Liver (tissue), 9 donors: ENCODE measurements around the gene AKNA. TPM values are rescaled to one million over a fixed set of nuclear protein-coding genes. Genes with fewer than 3 reads are reported as not detected.

Experiments used
- DNase-seq: peaks from one replicate; pipeline ENCODE4 v3.0.0-alpha.2; 2017; ENCODE audit warnings: low spot score
- H3K27ac ChIP-seq, 2 donors: one replicate each; pipeline ENCODE4 v1.7.0; 2013; ENCODE audit warnings: inconsistent platforms in 2 of 2, low read length in 2 of 2, control low read depth in 1 of 2, low read depth in 1 of 2, mild to moderate bottlenecking in 1 of 2
- H3K27me3 ChIP-seq, 4 donors: one replicate each; pipeline versions ENCODE4 v1.6.1 to v1.7.0; 2013; ENCODE audit warnings: low read length in 3 of 4, inconsistent platforms in 1 of 4, mild to moderate bottlenecking in 1 of 4, moderate library complexity in 1 of 4; ENCODE audit not compliant: control insufficient read depth in 4 of 4, insufficient read depth in 4 of 4
- H3K36me3 ChIP-seq, 4 donors: one replicate each; pipeline versions ENCODE4 v1.6.1 to v1.7.0; 2013; ENCODE audit warnings: low read length in 3 of 4, mild to moderate bottlenecking in 3 of 4, low read depth in 1 of 4, moderate library complexity in 1 of 4; ENCODE audit not compliant: control insufficient read depth in 4 of 4, insufficient read depth in 3 of 4
- H3K4me1 ChIP-seq, 4 donors: one replicate each; pipeline versions ENCODE4 v1.6.1 to v1.7.0; 2013; ENCODE audit warnings: low read length in 3 of 4, mild to moderate bottlenecking in 3 of 4, moderate library complexity in 1 of 4; ENCODE audit not compliant: control insufficient read depth in 4 of 4, insufficient read depth in 4 of 4
- H3K4me3 ChIP-seq, 3 donors: one replicate each; pipeline versions ENCODE4 v1.6.1 to v1.7.0; 2013; ENCODE audit warnings: low read length in 3 of 3, control low read depth in 1 of 3, low read depth in 1 of 3, mild to moderate bottlenecking in 1 of 3
- H3K9ac ChIP-seq, 2 donors: one replicate each; pipeline ENCODE4 v1.7.0; 2013; ENCODE audit warnings: low read length in 2 of 2, mild to moderate bottlenecking in 2 of 2, moderate library complexity in 2 of 2, control low read depth in 1 of 2, low read depth in 1 of 2
- H3K9me3 ChIP-seq, 4 donors: one replicate each; pipeline versions ENCODE4 v1.6.1 to v1.7.0; 2013; ENCODE audit warnings: low read length in 3 of 4; ENCODE audit not compliant: control insufficient read depth in 4 of 4
- ATF3 ChIP-seq: IDR thresholded peaks from 2 replicates; pipeline ENCODE4 v1.6.1; 2016; ENCODE audit warnings: antibody characterized with exemption
- FOXA2 ChIP-seq: IDR thresholded peaks from 2 replicates; pipeline ENCODE4 v1.6.1; 2016; ENCODE audit warnings: antibody characterized with exemption
- GABPA ChIP-seq, 2 donors: IDR thresholded peaks in 1 of 2; conservative IDR thresholded peaks in 1 of 2; 2 replicates each; pipeline ENCODE4 v1.6.1; 2016; ENCODE audit warnings: antibody characterized with exemption in 2 of 2, mild to moderate bottlenecking in 1 of 2, moderate library complexity in 1 of 2
- HNF4A ChIP-seq, 2 donors: conservative IDR thresholded peaks; 2 replicates each; pipeline ENCODE4 v1.6.1; 2016; ENCODE audit warnings: antibody characterized with exemption in 2 of 2, mild to moderate bottlenecking in 2 of 2
- HNF4G ChIP-seq: IDR thresholded peaks from 2 replicates; pipeline ENCODE4 v1.6.1; 2016; ENCODE audit warnings: antibody characterized with exemption
- JUND ChIP-seq, 2 donors: IDR thresholded peaks; 2 replicates each; pipeline ENCODE4 v1.6.1; 2016; ENCODE audit warnings: antibody characterized with exemption in 2 of 2
- MAX ChIP-seq: IDR thresholded peaks from 2 replicates; pipeline ENCODE4 v1.6.1; 2016; ENCODE audit warnings: antibody characterized with exemption
- NR2F2 ChIP-seq: IDR thresholded peaks from 2 replicates; pipeline ENCODE4 v1.6.1; 2016; ENCODE audit warnings: antibody characterized with exemption
- RAD21 ChIP-seq, 2 donors: IDR thresholded peaks; 2 replicates each; pipeline ENCODE4 v1.6.1; 2016; ENCODE audit warnings: antibody characterized with exemption in 2 of 2, mild to moderate bottlenecking in 2 of 2
- REST ChIP-seq: IDR thresholded peaks from 2 replicates; pipeline ENCODE4 v1.6.1; 2016; ENCODE audit warnings: antibody characterized with exemption, mild to moderate bottlenecking
- RXRA ChIP-seq, 2 donors: IDR thresholded peaks; 2 replicates each; pipeline ENCODE4 v1.6.1; 2017 to 2018; ENCODE audit warnings: antibody characterized with exemption in 2 of 2, mild to moderate bottlenecking in 1 of 2
- SP1 ChIP-seq: IDR thresholded peaks from 2 replicates; pipeline ENCODE4 v1.6.1; 2018; ENCODE audit warnings: antibody characterized with exemption, mild to moderate bottlenecking
- TAF1 ChIP-seq: conservative IDR thresholded peaks from 2 replicates; pipeline ENCODE4 v1.6.1; 2016; ENCODE audit warnings: antibody characterized with exemption, mild to moderate bottlenecking
- YY1 ChIP-seq: IDR thresholded peaks from 2 replicates; pipeline ENCODE4 v1.6.1; 2016; ENCODE audit warnings: antibody characterized with exemption, mild to moderate bottlenecking
- ZBTB33 ChIP-seq: IDR thresholded peaks from 2 replicates; pipeline ENCODE4 v1.6.1; 2016; ENCODE audit warnings: antibody characterized with exemption
- WGBS: extraction: QIAGEN DNeasy Blood & Tissue Kit; methylation state at CpG from one replicate; pipeline ENCODE4 v1.1.7; 2013; 5-methylcytosine and 5-hydroxymethylcytosine counted together
- polyA plus RNA-seq, 2 donors: library from polyadenylated mRNA; stranded (reverse) in 1 of 2; unstranded in 1 of 2; fragments of 200-250 nt in 1 of 2; fragments of >200 nt in 1 of 2; fragmentation: Nextera tagmentation in 1 of 2; extraction: Ambion mirVana in 1 of 2; gene quantifications; one replicate each; pipeline versions ENCODE4 v1.2.1 to v1.2.3, GENCODE V29; 2013 to 2015
- total RNA-seq, 2 donors: library from RNA; depleted of rRNA; stranded (reverse); fragments of >200 nt; gene quantifications; one replicate each; pipeline ENCODE4 v1.2.3, GENCODE V29; 2014
- donor health status: healthy.
- donor health status: healthy.
- donor health status: healthy.
- donor health status: healthy.
- donor health status: healthy.

Gene AKNA
- total and polyA plus RNA-seq, 4 donors, result 4.2 to 31.7 (median 6.9) TPM

- H3K4me3 ChIP-seq, result no peak overlapping the region
- H3K9me3 ChIP-seq, result no peaks in the 10 kb centered on the region
- 82% methylated on average over 7 of the region's 7 CpGs for WGBS
- no peak overlapping the region for H3K27ac ChIP-seq
- H3K27me3 ChIP-seq, result no peaks in the 10 kb centered on the region
- peaks cover 2 to 19% (median 11%) of the 10 kb centered on the region in 4 donors for H3K4me1 ChIP-seq
- no peak overlapping the region for H3K9ac ChIP-seq
- DNase-seq, result no peak
- H3K36me3 ChIP-seq, result no peaks in the 10 kb centered on the region
- TF ChIP-seq FOXA2, result no peak
- TF ChIP-seq REST, result no peak
- no peak for TF ChIP-seq RAD21 (IDR thresholded peaks at IDR 0.05)
- no peak for TF ChIP-seq SP1
These were observed 13.6 kb upstream of the AKNA start for GRCh38 chr9:114401344-114401743.

GRCh38 chr9:114400772-114401171 lies 13.0 kb upstream of the AKNA start:
- no peak overlapping the region for H3K9ac ChIP-seq
- H3K4me3 ChIP-seq, result no peak overlapping the region
- H3K27ac ChIP-seq, result no peak overlapping the region
- no peak for DNase-seq
- TF ChIP-seq REST, result no peak
- TF ChIP-seq HNF4A (conservative IDR thresholded peaks at IDR 0.05), result no peak
- no peak for TF ChIP-seq RXRA (IDR thresholded peaks at IDR 0.05)
- no peak for TF ChIP-seq HNF4G
- TF ChIP-seq RAD21 (IDR thresholded peaks at IDR 0.05), result no peak
- TF ChIP-seq FOXA2, result no peak
- TF ChIP-seq TAF1, result no peak
- no peak for TF ChIP-seq GABPA (IDR thresholded peaks at IDR 0.05 in 1 of 2, conservative IDR thresholded peaks at IDR 0.05 in 1 of 2)
- TF ChIP-seq YY1, result no peak
- 92% methylated on average over 2 of the region's 2 CpGs for WGBS
- H3K36me3 ChIP-seq, result no peaks in the 10 kb centered on the region
- no peaks in the 10 kb centered on the region for H3K9me3 ChIP-seq
- H3K4me1 ChIP-seq, result peaks cover 2 to 21% (median 14%) of the 10 kb centered on the region in 4 donors
- no peaks in the 10 kb centered on the region for H3K27me3 ChIP-seq

GRCh38 chr9:114400219-114400618 lies 12.4 kb upstream of the AKNA start:
- 78% methylated on average over 1 of the region's 1 CpG for WGBS
- H3K9ac ChIP-seq, result no peak overlapping the region
- H3K27ac ChIP-seq, result no peak overlapping the region
- no peak overlapping the region for H3K4me3 ChIP-seq
- H3K4me1 ChIP-seq, result peaks cover 2 to 27% (median 18%) of the 10 kb centered on the region in 4 donors
- H3K27me3 ChIP-seq, result no peaks in the 10 kb centered on the region
- DNase-seq, result no peak
- no peaks in the 10 kb centered on the region for H3K9me3 ChIP-seq
- no peaks in the 10 kb centered on the region for H3K36me3 ChIP-seq
- no peak for TF ChIP-seq FOXA2
- TF ChIP-seq HNF4A (conservative IDR thresholded peaks at IDR 0.05), result no peak
- TF ChIP-seq HNF4G, result no peak
- no peak for TF ChIP-seq ZBTB33
- TF ChIP-seq JUND (IDR thresholded peaks at IDR 0.05), result no peak
- TF ChIP-seq ATF3, result no peak
- TF ChIP-seq RXRA (IDR thresholded peaks at IDR 0.05), result no peak
- no peak for TF ChIP-seq GABPA (IDR thresholded peaks at IDR 0.05 in 1 of 2, conservative IDR thresholded peaks at IDR 0.05 in 1 of 2)
- TF ChIP-seq NR2F2, result no peak
- TF ChIP-seq MAX, result no peak
